Natural killer cell (primary cell): ENCODE data around the gene CAPN5. TPM values are rescaled to one million over a fixed set of nuclear protein-coding genes. Genes with fewer than 3 reads are reported as not detected.

Experiments
- ATAC-seq, 3 donors: fragments of 150-1000 bp in 2 of 3; fragments of 200-7000 bp in 1 of 3; cut with Tn5 transposase; 1 replicate in 1 of 3; 2 replicates in 2 of 3; pipeline ENCODE4 v1.10.0; 2021; ENCODE audit warnings: mild to moderate bottlenecking in 2 of 3, moderate library complexity in 2 of 3
- DNase-seq, 2 donors: peaks; one replicate each; pipeline versions ENCODE4 v3.0.0 to v3.0.0-alpha.2; 2013 to 2021; ENCODE audit warnings: mixed read lengths in 1 of 2
- H3K27ac ChIP-seq: one replicate; pipeline ENCODE4 v1.5.1; 2013; ENCODE audit warnings: mild to moderate bottlenecking, low read length
- H3K27me3 ChIP-seq: one replicate; pipeline ENCODE4 v1.6.1; 2013; ENCODE audit warnings: low read length; ENCODE audit not compliant: control insufficient read depth, insufficient read depth
- H3K36me3 ChIP-seq: one replicate; pipeline ENCODE4 v1.6.1; 2013; ENCODE audit warnings: low read length; ENCODE audit not compliant: control insufficient read depth, insufficient read depth
- H3K4me1 ChIP-seq: one replicate; pipeline ENCODE4 v1.6.1; 2013; ENCODE audit warnings: low read length; ENCODE audit not compliant: control insufficient read depth, insufficient read depth
- H3K4me3 ChIP-seq: one replicate; pipeline ENCODE4 v1.5.1; 2013; ENCODE audit warnings: low read length
- H3K9me3 ChIP-seq: one replicate; pipeline ENCODE4 v1.6.1; 2013; ENCODE audit warnings: low read length; ENCODE audit not compliant: control insufficient read depth, insufficient read depth
- H3K27ac Mint-ChIP-seq, 2 donors: one replicate each; pipeline ENCODE4 v1.8.0; 2022; ENCODE audit warnings: mild to moderate bottlenecking in 2 of 2, mixed read lengths in 2 of 2, moderate library complexity in 1 of 2
- H3K27me3 Mint-ChIP-seq, 2 donors: one replicate each; pipeline ENCODE4 v1.8.0; 2022; ENCODE audit warnings: low read depth in 2 of 2, mixed read lengths in 2 of 2
- H3K36me3 Mint-ChIP-seq: one replicate; pipeline ENCODE4 v1.8.0; 2022; ENCODE audit warnings: mixed read lengths
- H3K4me1 Mint-ChIP-seq, 2 donors: one replicate each; pipeline ENCODE4 v1.8.0; 2022; ENCODE audit warnings: mixed read lengths in 2 of 2
- H3K4me3 Mint-ChIP-seq: one replicate; pipeline ENCODE4 v1.8.0; 2022; ENCODE audit warnings: mild to moderate bottlenecking, moderate library complexity, mixed read lengths
- H3K9me3 Mint-ChIP-seq, 2 donors: one replicate each; pipeline ENCODE4 v1.8.0; 2022; ENCODE audit warnings: mixed read lengths in 2 of 2
- WGBS: methylation state at CpG from one replicate; pipeline ENCODE4 v1.1.7; 2013; ENCODE audit warnings: missing lambda C conversion rate; ENCODE audit not compliant: insufficient coverage; 5-methylcytosine and 5-hydroxymethylcytosine counted together
- intact Hi-C: fragments of 100-400 bp; cut with micrococcal nuclease; formaldehyde crosslinking; loops from one replicate; pipeline ENCODE4 v1.14.2; 2022
- total RNA-seq, 4 donors: library from RNA; stranded (reverse); fragments of 120-200 nt in 1 of 4; gene quantifications; one replicate each; pipeline versions ENCODE4 v1.2.3 to v1.2.4, GENCODE V29; 2013 to 2022
- TF ChIP-seq, protein P1 (sequence below): fragments of 200-600 bp; IDR thresholded peaks from one replicate; pipeline ENCODE4 v1.8.0; 2022; ENCODE audit warnings: antibody characterized with exemption

CAPN5 gene
- total RNA-seq, 3 donors from 2014 or later (not counting 1 experiment from before 2014, with no cell fraction given): 32.3 to 34.5 (median 34.3) TPM

DNA sequence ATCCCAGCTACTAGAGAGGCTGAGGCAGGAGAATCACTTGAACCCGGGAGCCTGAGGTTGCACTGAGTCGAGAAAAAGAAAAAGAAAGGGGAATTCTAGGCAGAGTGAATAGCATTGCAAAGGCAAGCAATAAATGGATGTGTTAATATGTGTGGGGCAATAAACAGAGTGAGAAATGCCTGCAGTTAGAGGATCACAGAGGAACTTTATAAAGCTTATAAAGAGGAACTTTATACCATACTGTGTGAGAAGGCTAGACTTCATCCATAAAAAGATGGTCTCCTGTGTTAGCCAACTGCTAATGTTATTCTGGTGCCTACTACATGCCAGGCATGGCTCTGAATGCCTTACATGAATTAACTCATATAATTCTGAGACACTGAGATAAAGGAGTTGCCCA, 31.7 kb upstream of the CAPN5 start:
- H3K27ac Mint-ChIP-seq: no peak overlapping the region
- intact Hi-C loops: no loop called here
- no peaks in the 10 kb centered on the region for H3K9me3 Mint-ChIP-seq
- Histone ChIP-seq H3K36me3 (no peaks in the 10 kb centered on the region), H3K4me1 (peaks cover 10% of the 10 kb centered on the region), H3K27me3 (peaks cover 2% of the 10 kb centered on the region), H3K9me3 (no peaks in the 10 kb centered on the region), H3K27ac (no peak overlapping the region), H3K4me3 (no peak overlapping the region)
- peaks cover 36 to 62% of the 10 kb centered on the region in 2 donors for H3K27me3 Mint-ChIP-seq
- H3K4me1 Mint-ChIP-seq: peaks cover 0 to 14% of the 10 kb centered on the region in 2 donors
- DNase-seq (no peak), ATAC-seq (no peak)
- no peaks in the 10 kb centered on the region for H3K36me3 Mint-ChIP-seq
- H3K4me3 Mint-ChIP-seq: no peak overlapping the region
- WGBS: 92% methylated on average over 2 of the region's 2 CpGs
- TF ChIP-seq, protein P1, sequence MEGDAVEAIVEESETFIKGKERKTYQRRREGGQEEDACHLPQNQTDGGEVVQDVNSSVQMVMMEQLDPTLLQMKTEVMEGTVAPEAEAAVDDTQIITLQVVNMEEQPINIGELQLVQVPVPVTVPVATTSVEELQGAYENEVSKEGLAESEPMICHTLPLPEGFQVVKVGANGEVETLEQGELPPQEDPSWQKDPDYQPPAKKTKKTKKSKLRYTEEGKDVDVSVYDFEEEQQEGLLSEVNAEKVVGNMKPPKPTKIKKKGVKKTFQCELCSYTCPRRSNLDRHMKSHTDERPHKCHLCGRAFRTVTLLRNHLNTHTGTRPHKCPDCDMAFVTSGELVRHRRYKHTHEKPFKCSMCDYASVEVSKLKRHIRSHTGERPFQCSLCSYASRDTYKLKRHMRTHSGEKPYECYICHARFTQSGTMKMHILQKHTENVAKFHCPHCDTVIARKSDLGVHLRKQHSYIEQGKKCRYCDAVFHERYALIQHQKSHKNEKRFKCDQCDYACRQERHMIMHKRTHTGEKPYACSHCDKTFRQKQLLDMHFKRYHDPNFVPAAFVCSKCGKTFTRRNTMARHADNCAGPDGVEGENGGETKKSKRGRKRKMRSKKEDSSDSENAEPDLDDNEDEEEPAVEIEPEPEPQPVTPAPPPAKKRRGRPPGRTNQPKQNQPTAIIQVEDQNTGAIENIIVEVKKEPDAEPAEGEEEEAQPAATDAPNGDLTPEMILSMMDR: no peak

DNA sequence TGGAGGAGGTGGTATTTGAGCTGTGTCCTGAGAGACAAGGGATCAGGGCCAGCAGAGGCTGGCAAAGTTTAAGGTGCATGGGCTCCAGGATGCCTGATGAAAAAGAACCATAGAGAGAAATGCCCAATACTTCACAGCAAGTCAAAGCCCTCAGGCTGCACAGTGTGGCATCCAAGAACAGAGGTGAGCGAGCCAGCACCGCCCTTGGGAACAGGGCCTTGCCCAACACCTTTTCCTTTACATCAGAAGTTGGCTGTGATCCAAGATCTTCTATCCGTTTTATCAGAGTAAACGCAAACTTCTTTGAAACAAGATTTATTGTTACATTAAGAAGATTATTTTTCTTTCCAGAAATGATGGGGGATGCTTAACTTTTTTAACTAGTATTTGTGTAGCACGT, 31.2 kb upstream of the CAPN5 start:
- peaks cover 0 to 14% of the 10 kb centered on the region in 2 donors for H3K4me1 Mint-ChIP-seq
- peaks cover 36 to 61% of the 10 kb centered on the region in 2 donors for H3K27me3 Mint-ChIP-seq
- intact Hi-C loops: no loop called here
- no peaks in the 10 kb centered on the region for H3K9me3 Mint-ChIP-seq
- DNase-seq (no peak), ATAC-seq (no peak)
- TF ChIP-seq, protein P1: no peak
- no peaks in the 10 kb centered on the region for H3K9me3 ChIP-seq
- H3K4me3 Mint-ChIP-seq: no peak overlapping the region
- no peaks in the 10 kb centered on the region for H3K36me3 ChIP-seq
- H3K27ac Mint-ChIP-seq: no peak overlapping the region
- no peak overlapping the region for H3K27ac ChIP-seq
- H3K27me3 ChIP-seq: peaks cover 4% of the 10 kb centered on the region
- no peaks in the 10 kb centered on the region for H3K36me3 Mint-ChIP-seq
- WGBS: 74% methylated on average over 2 of the region's 5 CpGs
- peaks cover 11% of the 10 kb centered on the region for H3K4me1 ChIP-seq
- no peak overlapping the region for H3K4me3 ChIP-seq

DNA sequence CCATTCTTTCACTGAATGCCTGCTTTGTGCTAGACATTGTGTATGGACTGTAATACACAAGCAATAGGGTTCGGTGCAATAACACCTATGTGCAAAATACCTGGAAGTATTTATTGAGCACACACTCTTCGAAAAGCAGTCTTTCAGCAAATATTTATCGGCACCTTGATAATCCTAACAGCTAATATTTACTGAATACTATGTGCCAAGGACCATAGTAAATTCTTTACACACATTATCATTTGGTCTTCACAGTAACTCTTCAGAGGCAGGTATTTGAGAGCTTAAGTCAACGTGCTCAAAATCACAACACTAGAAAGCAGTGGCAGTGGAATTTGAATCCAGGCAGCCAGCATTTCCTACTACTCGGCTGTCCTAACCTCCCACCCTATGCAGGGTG, 30.4 kb upstream of the CAPN5 start:
- no peak overlapping the region for H3K4me3 ChIP-seq
- no peak for ATAC-seq
- peaks cover 0 to 14% of the 10 kb centered on the region in 2 donors for H3K4me1 Mint-ChIP-seq
- H3K27ac ChIP-seq: no peak overlapping the region
- H3K27ac Mint-ChIP-seq: no peak overlapping the region
- no peaks in the 10 kb centered on the region for H3K9me3 ChIP-seq
- WGBS: 94% methylated on average over 5 of the region's 5 CpGs
- no peak overlapping the region for H3K4me3 Mint-ChIP-seq
- intact Hi-C loops: no loop called here
- H3K4me1 ChIP-seq: peaks cover 11% of the 10 kb centered on the region
- TF ChIP-seq, protein P1: no peak
- H3K27me3 ChIP-seq: peaks cover 9% of the 10 kb centered on the region
- H3K36me3 ChIP-seq: no peaks in the 10 kb centered on the region
- H3K27me3 Mint-ChIP-seq: peaks cover 36 to 60% of the 10 kb centered on the region in 2 donors
- no peaks in the 10 kb centered on the region for H3K9me3 Mint-ChIP-seq
- H3K36me3 Mint-ChIP-seq: no peaks in the 10 kb centered on the region
- DNase-seq: no peak

DNA sequence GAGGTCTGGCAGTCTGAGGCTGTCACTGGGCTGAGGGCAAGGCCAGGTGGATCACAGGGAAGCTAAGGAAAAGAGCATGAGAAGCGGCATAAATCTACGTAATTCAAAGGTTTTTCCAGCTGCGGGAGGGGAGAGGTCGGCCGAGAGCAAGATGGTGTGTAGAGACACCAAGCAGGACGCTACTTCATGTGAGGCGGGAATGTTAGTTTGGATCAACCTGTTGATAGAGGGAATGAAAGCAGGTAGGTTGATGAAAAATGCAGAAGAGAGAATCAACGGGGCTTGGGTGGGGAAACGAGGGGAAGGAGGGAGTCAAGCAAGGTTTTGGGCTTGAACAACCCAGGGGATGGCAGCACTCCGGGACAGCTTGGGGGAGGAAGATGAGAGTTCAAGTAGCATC, 29.7 kb upstream of the CAPN5 start:
- Histone ChIP-seq H3K27ac (no peak overlapping the region), H3K4me1 (peaks cover 11% of the 10 kb centered on the region), H3K9me3 (no peaks in the 10 kb centered on the region), H3K36me3 (no peaks in the 10 kb centered on the region), H3K27me3 (peaks cover 9% of the 10 kb centered on the region), H3K4me3 (no peak overlapping the region)
- TF ChIP-seq, protein P1: no peak
- Mint-ChIP-seq H3K27me3 (peaks cover 35 to 57% of the 10 kb centered on the region in 2 donors), H3K4me1 (peaks cover 0 to 14% of the 10 kb centered on the region in 2 donors), H3K36me3 (no peaks in the 10 kb centered on the region), H3K27ac (no peak overlapping the region), H3K9me3 (no peaks in the 10 kb centered on the region), H3K4me3 (no peak overlapping the region)
- no peak for DNase-seq
- no peak for ATAC-seq
- intact Hi-C loops: no loop called here
- 89% methylated on average over 10 of the region's 10 CpGs for WGBS
